ENCODE data around the gene GAS7. TPM values are rescaled to one million over a fixed set of nuclear protein-coding genes. Genes with fewer than 3 reads are reported as not detected.

The GAS7 gene
- total and polyA plus RNA-seq, 9 of the 15 experiments (the other 6 are each of a cell fraction or from before 2014, with no cell fraction given): 0.11 to 0.33 TPM; not detected in 7

DNA sequence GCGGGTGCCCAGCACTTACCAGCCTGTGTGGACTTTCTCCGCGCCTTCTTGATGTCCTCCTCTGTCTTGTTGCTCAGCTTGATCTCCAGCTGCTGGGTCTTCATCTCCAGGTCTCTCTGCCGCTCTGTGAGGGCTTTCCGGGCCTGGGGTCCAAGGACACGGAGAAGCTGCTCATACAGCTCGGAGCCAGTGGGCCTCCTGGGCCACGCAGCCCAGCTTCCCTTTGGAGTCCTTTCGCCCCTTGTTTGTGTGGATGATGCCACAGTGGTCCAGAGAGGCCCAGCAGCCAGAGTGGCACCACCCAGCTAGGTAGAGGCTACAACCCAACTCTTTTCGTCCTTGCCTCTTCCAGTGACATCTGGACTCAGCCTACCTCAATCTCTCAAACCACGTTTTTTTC, 272.9 kb downstream of the GAS7 start:
- Histone ChIP-seq H3K9ac (ENCODE audit: insufficient read depth in 1 of 2, low read depth in 2 of 2, low read length in 2 of 2) (no peak overlapping the region), H3K36me3 (ENCODE audit: control insufficient read depth, insufficient read depth, low read length) (no peaks in the 10 kb centered on the region), H3K9me1 (ENCODE audit: control insufficient read depth, insufficient read depth, low read length) (no peaks in the 10 kb centered on the region), H3K4me3 (no peak overlapping the region), H3K27ac (ENCODE audit: extremely low read depth, low read depth, low read length) (no peak overlapping the region), H3K9me3 (replicated peaks; ENCODE audit: control insufficient read depth, insufficient read depth, low read depth, low read length) (no peaks in the 10 kb centered on the region), H3K4me1 (replicated peaks in 1 of 2; ENCODE audit: control insufficient read depth in 2 of 2, insufficient read depth in 2 of 2, low read length in 2 of 2) (no peaks in the 10 kb centered on the region), H4K20me1 (replicated peaks; ENCODE audit: control insufficient read depth, insufficient read depth, low read length) (no peaks in the 10 kb centered on the region), H2AFZ (ENCODE audit: low read depth, low read length) (no peak overlapping the region), H3K27me3 (ENCODE audit: control insufficient read depth in 2 of 2, insufficient read depth in 2 of 2, low read length in 2 of 2) (no peaks in the 10 kb centered on the region; a peak in 2 of 5 replicates), H3K4me2 (ENCODE audit: insufficient read depth, low read length) (no peak overlapping the region), H3K79me2 (ENCODE audit: control insufficient read depth, insufficient read depth, low read length) (no peaks in the 10 kb centered on the region)
- CTCF ChIA-PET (ENCODE audit: low intra/inter-chr PET ratio): interaction anchor here (1.1 to 1.6 kb wide), 2 partner anchors 34 to 57 kb away, joined by 4 to 6 read pairs; no protein-coding TSS in a partner anchor
- no peak for ATAC-seq
- in situ Hi-C loops (cut with MboI) (loop anchor here (10.0 kb wide), 1 partner anchor 689 kb away; no protein-coding TSS in a partner anchor), intact Hi-C loops (cut with micrococcal nuclease) (no loop called here)
- DNase-seq (ENCODE audit: extremely low read depth in 1 of 4, low spot score in 3 of 4): no peak
- BruUV-seq (replicated peaks): no TSS peak
- WGBS (ENCODE audit: insufficient coverage, low coverage, missing lambda C conversion rate): 6% methylated on average over 11 of the region's 11 CpGs
- TF ChIP-seq, protein P1, sequence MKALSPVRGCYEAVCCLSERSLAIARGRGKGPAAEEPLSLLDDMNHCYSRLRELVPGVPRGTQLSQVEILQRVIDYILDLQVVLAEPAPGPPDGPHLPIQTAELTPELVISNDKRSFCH (CRISPR knock-in tag; IDR thresholded peaks at IDR 0.05): no peak
- TF ChIP-seq, protein P1 (tag; IDR thresholded peaks at IDR 0.05): no peak
- TF ChIP-seq, protein P2, sequence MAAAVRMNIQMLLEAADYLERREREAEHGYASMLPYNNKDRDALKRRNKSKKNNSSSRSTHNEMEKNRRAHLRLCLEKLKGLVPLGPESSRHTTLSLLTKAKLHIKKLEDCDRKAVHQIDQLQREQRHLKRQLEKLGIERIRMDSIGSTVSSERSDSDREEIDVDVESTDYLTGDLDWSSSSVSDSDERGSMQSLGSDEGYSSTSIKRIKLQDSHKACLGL (CRISPR knock-in tag; IDR thresholded peaks at IDR 0.05; ENCODE audit: borderline replicate concordance, poor library complexity, severe bottlenecking): no peak
- TF ChIP-seq TAF9B (IDR thresholded peaks at IDR 0.05; ENCODE audit: partially characterized antibody) (no peak), ZNF197 (CRISPR knock-in tag; IDR thresholded peaks at IDR 0.05; ENCODE audit: low read depth) (no peak), ZNF79 (CRISPR knock-in tag; IDR thresholded peaks at IDR 0.05; ENCODE audit: low read depth) (no peak), SAP30 (IDR thresholded peaks at IDR 0.05; ENCODE audit: borderline replicate concordance, insufficient read depth, low read depth, low read length, poor library complexity, severe bottlenecking) (no peak), MCM5 (IDR thresholded peaks at IDR 0.05; ENCODE audit: low read depth) (no peak), SRSF3 (IDR thresholded peaks at IDR 0.05; ENCODE audit: insufficient read depth, low read length) (no peak), ZNF57 (CRISPR knock-in tag; IDR thresholded peaks at IDR 0.05) (no peak), HNRNPH1 (optimal IDR thresholded peaks at IDR 0.05; ENCODE audit: low read depth, low read length) (no peak)
- POLR2A ChIA-PET: no interaction called here
- FAIRE-seq: no peak
